Measurements from ENCODE around the gene TRPM3.
A peak's percentile ranks its signal among the peaks of the same experiment; 100 is the strongest.

Gene TRPM3

DNA sequence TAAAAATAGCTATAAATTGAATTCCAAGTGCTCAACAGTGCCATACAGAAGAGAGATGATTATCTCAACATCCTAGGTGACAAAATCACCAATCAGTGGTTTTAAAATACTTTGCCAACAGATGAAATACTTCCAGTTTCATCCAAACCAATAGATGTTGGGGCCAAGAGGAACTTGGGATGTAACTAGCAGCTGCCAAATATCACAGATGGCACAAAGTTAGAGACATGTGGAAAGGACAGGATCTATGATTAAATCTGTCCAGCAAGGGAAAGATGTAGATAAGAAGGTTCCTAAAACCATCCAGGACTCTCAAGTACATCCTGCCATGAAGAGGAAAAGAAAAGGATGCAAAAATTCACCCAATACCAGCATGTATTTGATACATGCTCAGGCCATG lies 23.8 kb downstream of the TRPM3 start:
- no peak for DNase-seq (ENCODE audit: low spot score)

DNA sequence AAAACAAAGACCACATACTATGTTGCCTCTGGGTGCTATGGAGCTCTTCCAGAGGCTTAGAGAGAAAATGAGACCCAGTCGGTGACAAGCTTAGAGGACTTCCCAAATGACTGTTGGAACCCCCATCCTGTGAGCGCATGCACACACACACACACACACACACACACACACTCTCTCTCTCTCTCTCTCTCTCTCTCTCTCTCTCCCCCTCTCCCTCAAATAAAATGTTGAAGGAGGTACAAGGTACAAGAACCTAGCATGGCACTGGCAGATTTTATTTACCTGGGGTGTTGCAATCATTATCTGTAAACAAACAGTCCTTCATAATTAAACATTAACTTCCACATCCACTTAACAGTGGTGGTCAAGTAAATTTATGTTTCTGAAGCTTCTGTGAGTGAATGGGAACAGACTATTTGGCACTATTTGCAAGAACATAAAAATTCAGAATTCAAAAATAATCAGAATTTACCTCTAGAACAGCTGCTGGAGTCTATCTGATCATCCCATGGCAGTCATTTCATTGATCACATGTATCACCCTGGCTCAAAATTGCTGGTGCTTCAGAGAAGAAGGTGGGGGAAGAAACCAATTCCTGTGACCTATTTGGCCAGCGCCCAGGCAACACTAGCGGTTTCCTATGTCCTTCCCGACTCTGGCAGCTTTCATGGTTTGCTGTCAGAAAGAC lies 24.9 kb downstream of the TRPM3 start:
- DNase-seq (ENCODE audit: low spot score): no peak

DNA sequence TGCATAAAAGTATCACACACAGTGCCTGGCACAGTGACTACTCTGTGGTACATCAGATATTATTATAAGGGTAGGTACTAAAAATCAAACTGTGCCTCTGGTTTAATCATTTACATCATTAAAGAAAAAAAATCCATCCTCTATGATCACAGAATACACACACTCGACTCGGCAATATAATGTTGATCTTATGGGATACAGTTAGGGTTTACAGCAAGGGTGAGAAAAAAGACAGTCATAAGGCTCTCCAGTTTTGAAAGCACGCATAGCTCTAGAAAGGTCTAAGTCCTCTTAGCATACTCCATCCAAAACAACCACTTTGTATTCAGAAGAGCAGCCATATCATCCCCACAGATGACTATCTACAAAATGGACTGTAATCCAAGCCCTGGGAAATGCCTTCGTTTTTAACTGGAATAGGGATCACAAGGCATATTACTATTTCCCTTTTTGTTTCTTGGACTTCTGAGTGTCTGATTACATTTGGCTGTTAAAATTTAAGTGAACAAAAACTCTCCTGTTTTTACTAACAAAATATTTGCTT lies 26.6 kb downstream of the TRPM3 start:
- DNase-seq (ENCODE audit: low spot score): no peak

DNA sequence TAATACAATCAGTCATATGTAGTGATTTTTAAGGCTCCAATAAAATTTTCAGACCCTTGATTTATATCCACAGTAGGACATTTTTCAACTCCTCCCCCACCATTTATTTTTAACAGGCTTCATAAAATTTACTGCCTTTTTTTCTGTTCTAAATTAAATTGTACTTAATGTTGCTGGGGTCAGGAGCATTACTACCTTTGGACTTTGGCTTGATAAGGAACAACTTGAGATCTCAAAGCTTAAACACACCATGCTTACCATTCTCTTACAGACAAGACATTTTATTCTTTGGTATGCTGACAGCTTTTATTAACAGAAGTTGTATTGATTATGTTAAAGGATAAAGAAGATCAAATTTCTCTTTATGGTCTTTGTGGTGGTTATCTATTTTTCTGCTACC lies 30.5 kb downstream of the TRPM3 start:
- no peak for DNase-seq (ENCODE audit: low spot score)

DNA sequence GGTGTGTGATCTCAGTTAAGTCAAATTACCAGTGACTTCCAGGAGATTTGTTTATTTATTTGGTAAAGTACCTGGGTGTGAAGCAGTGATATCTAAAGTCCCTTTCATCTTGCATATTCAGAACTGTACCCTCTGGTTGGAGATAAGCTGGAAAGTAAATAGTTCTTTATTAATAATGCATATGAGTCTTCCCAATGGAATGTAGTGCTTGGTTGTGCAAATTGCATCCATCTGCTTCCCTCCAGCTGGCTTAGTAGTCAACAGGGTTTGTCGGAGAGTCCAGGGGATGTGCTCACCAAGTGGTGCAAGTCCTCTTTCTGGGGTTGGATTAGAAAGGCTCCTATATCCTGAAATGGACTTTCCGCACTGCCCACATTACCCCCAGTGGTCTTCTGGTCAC lies 42.0 kb downstream of the TRPM3 start:
- no peak for DNase-seq (ENCODE audit: low spot score)

DNA sequence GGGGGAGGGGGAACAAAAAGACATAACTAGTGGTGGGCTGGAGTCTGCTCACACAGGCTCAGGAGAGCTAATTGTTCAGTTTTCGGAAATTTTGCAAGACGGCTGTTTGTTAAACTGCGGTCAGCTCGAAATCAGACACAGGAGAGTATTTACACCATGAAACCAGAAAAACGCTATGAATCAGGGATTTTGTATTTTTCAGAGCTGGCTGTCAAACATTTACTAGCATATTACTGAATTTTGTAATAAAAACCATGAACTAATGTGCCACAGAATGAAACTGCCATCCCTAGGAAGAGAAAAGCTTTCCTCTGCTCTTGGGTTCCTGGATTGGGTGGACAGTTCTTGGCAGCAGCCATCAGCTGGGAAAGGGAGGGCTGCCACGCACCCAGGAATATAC lies 45.3 kb downstream of the TRPM3 start:
- no peak for DNase-seq (ENCODE audit: low spot score)

DNA sequence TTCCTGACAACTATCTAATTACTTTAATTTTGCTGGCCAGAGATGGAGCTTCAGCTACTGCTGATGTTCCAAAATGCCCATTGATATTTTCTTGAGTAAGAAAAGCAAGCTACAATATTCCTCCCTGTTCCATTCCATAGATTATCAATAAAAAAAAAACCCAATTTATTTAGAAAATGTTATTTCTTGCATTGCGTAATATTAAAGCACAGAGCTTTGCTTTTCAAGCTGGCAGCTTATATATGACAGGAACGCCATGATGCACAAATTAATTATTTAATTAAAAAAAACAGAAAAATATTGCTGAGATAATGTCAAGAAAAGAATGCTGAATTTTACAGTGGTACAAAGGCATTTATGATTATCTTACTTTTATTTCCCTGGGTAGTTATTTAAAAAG lies 47.9 kb downstream of the TRPM3 start:
- DNase-seq (ENCODE audit: low spot score): no peak

DNA sequence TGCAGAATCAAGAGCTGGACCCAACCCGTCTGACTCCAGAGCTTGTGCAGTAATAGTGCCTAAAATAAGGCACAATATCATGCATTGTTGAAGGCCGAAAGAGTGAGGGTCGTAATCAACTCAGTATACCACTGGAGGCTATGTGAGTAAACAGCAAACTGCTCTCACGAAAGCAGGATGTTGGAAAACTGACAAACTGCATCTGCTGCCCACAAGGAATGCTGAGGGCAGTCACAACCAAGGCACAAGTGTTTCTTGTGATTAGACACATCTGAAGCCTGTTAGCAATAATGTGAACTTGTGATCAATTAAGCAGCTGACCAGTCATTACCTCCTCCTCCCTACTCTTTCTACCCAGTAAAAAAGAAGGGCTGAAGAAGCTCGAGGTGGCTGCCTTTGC lies 48.8 kb downstream of the TRPM3 start:
- DNase-seq (ENCODE audit: low spot score): no peak

DNA sequence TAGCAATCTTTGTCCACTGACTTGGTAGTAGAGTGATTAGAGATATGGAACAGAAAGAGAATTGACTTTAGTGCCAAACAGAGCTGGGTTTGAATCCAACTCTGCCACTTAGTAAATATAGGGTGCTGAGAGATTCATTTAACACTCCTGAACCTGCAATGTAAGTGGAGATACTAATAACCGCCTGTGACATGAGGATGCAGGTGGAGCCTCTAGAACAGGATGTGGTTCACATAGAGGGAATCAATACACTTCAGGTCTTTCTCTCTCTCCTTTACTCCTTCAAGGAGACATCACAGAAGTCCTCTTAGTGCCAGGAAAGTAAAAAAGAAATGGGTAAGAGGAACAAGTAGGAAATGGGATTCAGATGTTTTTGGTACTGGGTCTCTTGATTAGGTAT lies 49.8 kb downstream of the TRPM3 start:
- DNase-seq (ENCODE audit: low spot score): no peak

DNA sequence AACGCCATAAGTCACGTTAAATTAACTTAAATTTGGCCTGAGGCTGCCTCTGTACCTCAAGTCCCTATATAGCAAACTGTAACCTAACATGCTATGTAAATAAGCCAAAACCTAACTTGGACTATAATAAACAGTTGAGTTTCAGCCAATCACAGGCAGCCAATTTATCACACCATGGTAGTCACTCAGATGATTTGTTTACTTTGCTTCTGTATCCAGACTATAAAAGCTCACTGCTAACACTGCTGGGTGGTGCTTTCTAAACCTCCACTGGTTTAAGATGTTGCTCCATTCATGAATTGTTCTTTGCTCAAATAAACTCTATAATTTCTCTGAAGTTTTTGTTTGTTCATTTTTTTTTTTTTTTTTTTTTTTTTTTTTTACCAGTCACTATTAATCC lies 62.8 kb downstream of the TRPM3 start:
- DNase-seq (ENCODE audit: low spot score): no peak

DNA sequence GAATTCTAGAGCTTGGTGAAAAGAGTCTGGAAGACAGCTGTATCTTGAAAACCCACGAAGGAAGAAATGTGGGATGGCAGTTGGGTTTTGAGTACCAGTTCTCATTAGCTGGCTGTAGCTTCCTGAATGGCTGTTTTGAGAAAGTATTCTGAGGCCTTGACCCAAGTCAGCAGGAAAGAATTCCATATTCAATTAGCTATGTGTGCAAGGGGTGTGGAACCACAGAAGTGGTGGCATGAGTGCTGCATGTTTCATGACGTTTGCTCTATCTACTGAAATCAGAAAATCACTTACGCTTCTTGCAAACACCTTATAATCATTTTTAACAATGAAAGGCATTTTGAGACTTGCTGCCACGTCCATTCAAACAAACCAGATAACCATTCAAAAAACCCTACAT lies 69.1 kb downstream of the TRPM3 start:
- DNase-seq (ENCODE audit: low spot score): no peak

DNA sequence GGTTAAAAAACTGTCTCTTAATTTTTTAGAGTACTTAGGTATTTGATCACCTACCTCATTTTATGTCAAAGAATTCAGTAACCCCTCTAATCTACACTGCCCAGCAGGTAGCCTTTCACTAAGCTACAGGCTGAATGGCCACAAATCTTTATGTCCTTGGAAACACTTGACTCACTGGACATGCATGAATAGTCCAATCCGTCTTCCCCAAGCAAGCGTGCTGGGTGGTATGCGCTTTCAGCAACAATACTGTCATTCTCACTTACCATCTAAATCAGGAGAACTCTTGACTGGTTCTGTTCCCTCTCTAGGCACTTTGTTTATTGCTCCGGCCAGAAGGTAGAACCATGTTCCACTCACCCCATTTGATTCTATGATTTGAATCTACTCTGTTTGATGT lies 73.1 kb downstream of the TRPM3 start:
- peak; percentile 52 for DNase-seq (ENCODE audit: low spot score)

DNA sequence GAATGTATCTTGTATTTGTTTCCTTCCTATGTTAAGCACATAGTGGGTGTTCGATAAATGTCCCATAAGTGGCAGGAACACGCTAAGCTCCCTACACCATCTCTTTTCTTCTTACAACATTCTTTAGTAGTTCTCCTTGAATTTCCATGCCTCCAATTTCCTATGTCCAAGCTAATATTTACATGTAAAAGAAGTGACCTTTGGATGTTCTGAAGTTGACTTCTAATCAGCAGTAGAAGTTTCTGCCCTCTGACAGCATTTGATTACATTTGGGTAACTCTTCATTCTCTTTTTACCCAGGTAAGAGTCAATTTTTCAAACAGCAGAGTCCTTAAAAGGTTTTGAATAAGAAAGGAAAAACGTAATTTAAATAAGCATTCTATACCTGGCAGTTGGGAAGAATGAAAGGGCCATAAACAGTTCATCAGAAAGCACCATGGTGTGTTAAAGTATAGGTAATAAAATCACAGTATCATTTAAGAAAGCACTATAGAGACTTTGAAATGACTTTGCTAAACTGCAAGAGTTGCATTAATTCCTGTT lies 78.9 kb downstream of the TRPM3 start:
- no peak for DNase-seq (ENCODE audit: low spot score)

DNA sequence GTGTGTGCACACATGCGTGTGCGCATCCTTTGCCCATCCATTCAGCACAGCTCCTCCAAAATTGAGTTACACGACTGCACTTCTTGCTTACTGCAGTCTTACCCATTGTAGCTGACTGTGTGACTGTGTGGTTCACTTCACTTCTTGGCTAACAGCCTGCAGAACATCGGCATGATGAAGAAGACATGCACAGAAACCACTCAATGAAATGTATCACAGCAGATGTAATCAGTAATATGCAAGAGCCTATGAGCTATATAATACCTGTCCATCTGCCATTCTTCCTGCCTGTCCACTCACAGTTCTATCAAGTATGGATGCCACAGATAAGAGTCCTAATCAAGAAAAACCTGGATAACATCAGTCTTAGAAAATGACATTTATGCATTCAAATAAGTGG lies 83.9 kb downstream of the TRPM3 start:
- DNase-seq (ENCODE audit: low spot score): no peak

DNA sequence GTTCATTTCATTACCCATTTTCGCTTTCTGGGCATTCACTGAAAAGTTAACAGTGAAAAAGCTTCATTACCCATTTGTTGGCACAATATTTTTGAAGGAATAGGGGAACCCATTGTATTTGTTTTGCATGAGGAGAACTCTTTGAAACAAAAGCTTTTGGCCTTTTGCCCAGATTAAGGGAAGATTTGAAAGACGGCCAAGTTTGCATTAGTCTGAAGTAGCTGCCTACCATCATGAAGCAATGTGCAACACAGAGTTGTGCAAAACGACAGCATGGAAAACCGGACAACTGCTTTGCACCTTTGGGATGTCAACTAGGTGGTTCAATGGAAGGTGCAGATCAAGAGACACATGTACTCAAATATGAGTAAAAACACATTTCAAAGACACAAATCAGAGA lies 84.9 kb downstream of the TRPM3 start:
- no peak for DNase-seq (ENCODE audit: low spot score)

DNA sequence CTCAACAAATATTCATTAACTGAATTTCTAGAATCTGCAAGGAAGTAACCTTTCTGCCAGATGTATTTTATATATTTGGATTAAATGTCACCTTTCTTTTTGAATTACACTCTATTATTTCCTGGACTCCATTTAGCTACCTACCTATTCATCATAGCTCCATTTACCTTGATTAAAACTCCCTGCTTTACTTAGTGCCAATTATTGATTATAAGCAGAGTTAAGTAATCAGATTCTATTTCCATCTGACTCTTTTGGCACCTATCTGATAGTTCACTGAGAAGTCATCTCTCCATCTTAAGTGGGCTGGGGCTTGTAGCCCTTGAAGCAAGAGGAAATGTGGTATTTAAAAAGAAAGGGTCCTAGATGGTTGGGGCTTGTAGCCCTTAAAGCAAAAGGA lies 88.6 kb downstream of the TRPM3 start:
- DNase-seq (ENCODE audit: low spot score): no peak

DNA sequence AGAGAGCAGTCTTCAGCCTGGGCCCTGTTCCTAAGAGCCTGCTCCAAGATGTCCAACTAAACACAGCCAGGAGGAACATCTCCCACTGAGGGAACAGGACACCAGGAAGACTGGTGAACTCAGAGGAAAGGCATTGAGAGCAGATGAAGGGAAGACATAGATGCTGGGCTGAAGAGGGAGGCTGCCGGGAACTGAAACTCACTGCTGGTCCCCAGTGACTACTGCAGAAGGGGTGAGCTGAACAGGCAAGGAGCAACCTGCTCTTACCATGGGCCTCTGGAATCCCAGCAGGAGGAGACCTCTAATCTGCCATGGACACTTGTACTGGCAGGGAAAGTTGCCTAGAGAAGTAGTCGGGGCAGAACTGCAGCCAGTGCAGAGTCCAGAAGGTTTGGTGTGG lies 95.7 kb downstream of the TRPM3 start:
- DNase-seq (ENCODE audit: low spot score): no peak

DNA sequence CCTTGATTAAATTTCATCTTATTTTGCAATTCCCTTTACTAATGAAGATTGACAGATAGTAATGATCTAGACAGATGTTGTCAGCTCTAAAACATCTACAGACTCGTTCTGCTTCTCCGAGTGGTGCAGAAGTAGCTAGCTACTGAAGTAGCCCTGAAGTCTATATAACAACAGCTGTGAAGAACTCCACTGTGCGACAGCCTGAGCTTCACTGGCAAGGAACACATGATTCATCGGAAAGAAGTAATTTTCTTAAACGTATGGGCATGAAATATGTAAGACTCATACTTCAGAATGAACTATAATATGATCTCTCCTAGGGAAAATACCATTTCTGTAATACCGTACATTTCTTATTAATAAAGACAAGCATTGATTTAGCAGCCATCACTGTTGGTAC lies 96.2 kb downstream of the TRPM3 start:
- DNase-seq (ENCODE audit: low spot score): no peak

DNA sequence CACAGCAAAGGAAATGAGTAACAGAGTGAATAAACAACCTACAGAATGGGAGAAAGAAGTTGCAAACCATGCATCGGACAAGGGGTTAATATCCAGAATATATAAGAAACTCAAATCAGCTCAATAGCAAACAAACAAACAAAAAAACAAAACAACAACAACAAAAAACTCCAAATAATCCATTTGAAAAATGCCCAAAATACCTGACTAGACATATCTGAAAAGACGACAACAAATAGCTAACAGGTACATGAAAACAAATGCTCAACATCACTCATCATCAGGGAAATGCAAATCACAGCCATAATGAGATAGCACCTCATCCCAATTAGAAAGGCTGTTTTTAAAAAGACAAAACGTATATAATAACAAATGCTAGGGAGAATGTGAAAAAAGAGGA lies 111.2 kb downstream of the TRPM3 start:
- DNase-seq (ENCODE audit: low spot score): no peak

DNA sequence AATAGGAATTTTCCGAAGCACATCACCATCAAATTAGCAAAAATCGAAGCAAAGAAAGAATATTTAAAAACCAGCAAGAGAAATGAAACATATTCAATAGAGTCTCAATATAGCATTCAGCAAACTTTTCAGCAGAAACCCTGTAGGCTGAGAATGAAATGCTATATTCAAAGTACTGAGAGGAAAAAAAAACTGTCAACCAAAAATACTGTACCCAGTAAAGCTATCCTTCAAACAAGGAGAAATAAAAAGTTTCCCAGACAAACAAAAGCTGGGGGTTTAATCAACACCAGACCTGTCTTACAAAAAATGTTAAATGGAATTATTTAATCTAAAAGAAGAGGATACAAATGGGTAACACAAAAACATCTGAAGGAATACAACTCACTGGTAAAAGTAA lies 116.0 kb downstream of the TRPM3 start:
- DNase-seq (ENCODE audit: low spot score): no peak

DNA sequence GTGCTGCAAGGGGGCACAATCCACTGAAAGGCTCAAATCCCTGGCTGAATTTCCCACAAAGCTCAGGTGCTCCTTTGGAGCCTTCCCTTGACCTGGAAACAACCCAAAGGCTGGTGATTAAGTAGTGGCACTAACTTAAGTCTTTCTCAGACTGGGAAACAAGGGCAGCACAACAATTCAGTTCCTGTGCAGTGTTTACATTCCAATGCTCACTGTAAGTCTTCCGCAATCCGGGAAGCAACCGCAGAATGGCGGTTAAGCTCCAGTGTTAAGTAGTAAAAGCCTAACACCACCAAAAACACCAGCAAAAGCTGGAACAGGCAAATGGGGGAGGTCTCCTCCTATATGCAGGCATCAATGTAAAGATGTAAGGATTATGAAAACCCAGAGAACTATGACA lies 117.2 kb downstream of the TRPM3 start:
- DNase-seq (ENCODE audit: low spot score): no peak

DNA sequence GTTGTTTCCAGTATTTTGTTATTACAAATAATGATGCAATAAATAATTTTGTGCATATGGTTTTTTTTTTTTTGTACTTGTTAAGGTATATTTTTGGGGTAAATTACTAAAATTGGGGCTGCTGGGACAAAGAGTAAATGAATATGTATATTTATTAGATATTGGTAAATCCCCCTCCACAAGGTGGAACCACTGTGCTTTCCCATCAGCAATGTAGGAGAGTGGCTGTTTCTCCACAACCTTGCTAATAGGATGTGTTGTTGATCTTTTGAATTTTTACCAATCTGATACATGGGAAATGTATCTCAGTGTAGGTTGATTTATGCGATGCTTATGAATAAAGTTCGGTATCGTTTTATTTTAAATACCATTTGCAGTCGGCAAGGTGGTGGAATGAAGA lies 118.1 kb downstream of the TRPM3 start:
- no peak for DNase-seq (ENCODE audit: low spot score)

DNA sequence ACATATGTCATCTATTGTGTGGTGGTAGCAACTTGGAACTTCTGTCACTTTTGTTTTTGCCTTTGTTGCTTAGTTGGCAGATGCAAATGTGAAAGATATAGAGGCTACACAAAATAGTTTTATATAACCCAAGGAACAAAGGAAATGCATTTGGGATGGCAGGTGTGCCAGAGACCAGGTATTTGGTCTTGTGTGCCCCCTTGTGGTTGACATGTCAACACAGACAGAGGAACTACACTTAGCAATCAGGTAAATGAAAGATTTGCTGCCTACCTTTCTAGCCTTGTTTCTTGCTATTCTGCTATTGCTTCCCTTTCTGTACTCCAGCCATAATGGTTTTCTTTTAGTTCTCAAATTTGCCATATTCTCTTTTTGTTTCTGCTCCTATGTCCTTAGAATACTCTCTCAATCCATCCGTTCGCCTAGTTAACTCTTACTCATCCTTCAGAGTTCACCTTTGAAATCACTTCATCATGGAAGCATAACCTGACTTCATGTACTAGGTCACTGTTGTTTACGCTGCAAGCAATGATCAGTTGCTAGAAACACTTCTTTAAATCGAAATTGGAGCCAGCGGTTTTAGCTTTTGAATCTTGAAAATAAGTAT lies 119.5 kb downstream of the TRPM3 start:
- DNase-seq (ENCODE audit: low spot score): no peak

DNA sequence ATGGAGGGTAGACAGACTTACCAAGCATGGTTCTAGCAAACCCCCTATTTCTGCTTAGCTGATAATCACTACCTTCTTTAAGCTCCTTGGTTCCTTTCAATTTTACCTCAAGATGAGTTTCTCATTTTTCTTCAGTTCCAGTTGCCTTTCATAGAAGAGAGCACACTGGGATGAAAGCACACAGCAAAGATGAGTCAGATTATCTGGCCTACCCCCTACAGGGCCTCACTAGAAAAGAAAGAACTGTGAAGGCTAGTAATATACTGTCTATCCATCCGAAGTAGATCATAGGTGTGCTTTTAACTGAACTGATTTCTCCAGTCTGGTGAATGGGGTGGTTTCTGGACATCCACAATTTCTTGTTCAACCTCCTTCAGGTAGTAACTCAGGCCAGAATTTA lies 122.5 kb downstream of the TRPM3 start:
- DNase-seq (ENCODE audit: low spot score): no peak
